Astrocyte of the spinal cord (primary cell): Measurements from ENCODE around the gene FAM118A.
"Not testable (repeated sequence)": the region's sequence is repeated elsewhere in the genome, so short reads cannot be mapped to it uniquely, and the experiment has no call there.

ENCODE experiments used
- DNase-seq: peaks from one replicate; pipeline ENCODE4 v3.0.0; 2011; ENCODE audit warnings: low read depth, low spot score
- H3K4me3 ChIP-seq: 2 replicates; pipeline ENCODE4 v1.5.1; 2011; ENCODE audit warnings: low read depth, mild to moderate bottlenecking, low read length, moderate library complexity
- CTCF ChIP-seq: IDR thresholded peaks from 2 replicates; pipeline ENCODE4 v1.5.1; 2012; ENCODE audit warnings: low read depth, mild to moderate bottlenecking, low read length, inconsistent platforms
- in situ Hi-C: cut with HindIII; loops from 2 replicates; pipeline ENCODE4 v1.10.0; 2017; ENCODE audit warnings: low sequenced_read_pairs

FAM118A gene

GRCh38 chr22:45309422-45310227 is at the start of gene FAM118A:
FAM118A (plus strand) TSS chr22:45309934; CDS start chr22:45322380, 12,446 bp downstream.
- in situ Hi-C loops, result no loop called here
- no peak for TF ChIP-seq CTCF
- H3K4me3 ChIP-seq, result peak within 1 kb of the TSS; percentile 85
- DNase-seq, result peak; percentile 93

GRCh38 chr22:45260395-45260759 is 49.4 kb upstream of the FAM118A start:
- H3K4me3 ChIP-seq, in situ Hi-C loops, DNase-seq: not testable (repeated sequence)

- no peak overlapping the region for H3K4me3 ChIP-seq
- in situ Hi-C loops, result no loop called here
These were observed 48.2 kb upstream of the FAM118A start for GRCh38 chr22:45261407-45262088.

GRCh38 chr22:45262195-45262930 is 47.4 kb upstream of the FAM118A start:
- no peak for DNase-seq
- H3K4me3 ChIP-seq, result no peak overlapping the region
- in situ Hi-C loops, result no loop called here
- TF ChIP-seq CTCF, result no peak

More at GRCh38 chr22:45261407-45262088, 48.2 kb upstream of the FAM118A start:
- no peak for TF ChIP-seq CTCF
- no peak for DNase-seq

- H3K4me3 ChIP-seq, result no peak overlapping the region
- in situ Hi-C loops, result no loop called here
- DNase-seq, result no peak
- TF ChIP-seq CTCF, result no peak
These were observed 46.7 kb upstream of the FAM118A start for GRCh38 chr22:45262931-45263462.

GRCh38 chr22:45263463-45264269 is 46.1 kb upstream of the FAM118A start:
- TF ChIP-seq CTCF, result peak; percentile 87
- H3K4me3 ChIP-seq, result no peak overlapping the region
- in situ Hi-C loops, result no loop called here
- DNase-seq, result peak; percentile 64
